ENCODE results near the gene SDSL. TPM values are rescaled to one million over a fixed set of nuclear protein-coding genes. Genes with fewer than 3 reads are reported as not detected.

The SDSL gene
- total and polyA plus RNA-seq, 2 of the 13 experiments (the other 11 are each of a cell fraction or from before 2014, with no cell fraction given), result 1.2 to 1.7 TPM

- TF ChIP-seq MIER3 (CRISPR knock-in tag; IDR thresholded peaks at IDR 0.05; ENCODE audit: borderline replicate concordance) (no peak), SPEN (CRISPR knock-in tag; IDR thresholded peaks at IDR 0.05; ENCODE audit: low read depth) (peak; percentile 32; the same call in 1 of the 2 replicates), EHMT2 (IDR thresholded peaks at IDR 0.05; ENCODE audit: borderline replicate concordance, low read depth, low read length) (no peak; the same call in 1 of the 2 replicates), RBAK (CRISPR knock-in tag; IDR thresholded peaks at IDR 0.05) (no peak), IKZF5 (CRISPR knock-in tag; IDR thresholded peaks at IDR 0.05) (no peak), ZNF256 (CRISPR knock-in tag; conservative IDR thresholded peaks at IDR 0.05) (no peak), ZNF678 (CRISPR knock-in tag; IDR thresholded peaks at IDR 0.05) (no peak), NFIB (CRISPR knock-in tag; IDR thresholded peaks at IDR 0.05; ENCODE audit: borderline replicate concordance) (no peak), GPBP1L1 (CRISPR knock-in tag; IDR thresholded peaks at IDR 0.05) (no peak), POLR2G (IDR thresholded peaks at IDR 0.05; ENCODE audit: low read depth, low read length) (no peak), TOE1 (CRISPR knock-in tag; IDR thresholded peaks at IDR 0.05) (no peak), ZNF572 (CRISPR knock-in tag; IDR thresholded peaks at IDR 0.05) (no peak), PHB2 (IDR thresholded peaks at IDR 0.05; ENCODE audit: partially characterized antibody) (no peak), HNRNPH1 (optimal IDR thresholded peaks at IDR 0.05; ENCODE audit: low read depth, low read length) (no peak), ZFP91 (CRISPR knock-in tag; IDR thresholded peaks at IDR 0.05; ENCODE audit: borderline replicate concordance) (peak; percentile 58; the same call in 1 of the 2 replicates), ZNF17 (CRISPR knock-in tag; IDR thresholded peaks at IDR 0.05) (no peak), CREB1 (IDR thresholded peaks at IDR 0.05) (no peak), CREB1 (CRISPR knock-in tag; IDR thresholded peaks at IDR 0.05) (no peak), DNMT1 (CRISPR knock-in tag; IDR thresholded peaks at IDR 0.05) (no peak), SIX1 (CRISPR knock-in tag; IDR thresholded peaks at IDR 0.05; ENCODE audit: borderline replicate concordance) (no peak), ZNF274 (CRISPR knock-in tag; IDR thresholded peaks at IDR 0.05) (0 out of 2 replicates have a peak, but pooled peaks have one; percentile 38), FOXM1 (CRISPR knock-in tag; IDR thresholded peaks at IDR 0.05) (no peak), SNAPC5 (CRISPR knock-in tag; IDR thresholded peaks at IDR 0.05; ENCODE audit: borderline replicate concordance) (no peak)
- TF ChIP-seq, protein P1, sequence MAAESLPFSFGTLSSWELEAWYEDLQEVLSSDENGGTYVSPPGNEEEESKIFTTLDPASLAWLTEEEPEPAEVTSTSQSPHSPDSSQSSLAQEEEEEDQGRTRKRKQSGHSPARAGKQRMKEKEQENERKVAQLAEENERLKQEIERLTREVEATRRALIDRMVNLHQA (CRISPR knock-in tag; IDR thresholded peaks at IDR 0.05), result no peak
Measured at GRCh38 chr12:113418213-113418879, 3.8 kb upstream of the SDSL start (continued).
